22Rv1 (cell line): ENCODE measurements around the gene ANKUB1.

Experiments
- CTCF ChIP-seq: fragments of 450-650 bp; IDR thresholded peaks from 2 replicates; pipeline ENCODE4 v1.5.1; 2017; ENCODE audit warnings: mild to moderate bottlenecking
- ZFX ChIP-seq: fragments of 450-650 bp; IDR thresholded peaks from 2 replicates; pipeline ENCODE4 v1.6.1; 2017; ENCODE audit warnings: antibody characterized with exemption, borderline replicate concordance

GRCh38 chr3:149790268-149790667 is 2.1 kb downstream of the ANKUB1 start:
- no peak for TF ChIP-seq CTCF
- TF ChIP-seq ZFX, result no peak
